GM12891 (cell line): Measurements from ENCODE around the gene NPHP1.

Experiments used
- POLR2A ChIP-seq: IDR thresholded peaks from 2 replicates; pipeline ENCODE4 v1.6.1; 2011; ENCODE audit warnings: low read depth, low read length, control low read depth
- POLR2AphosphoS5 ChIP-seq: IDR thresholded peaks from 2 replicates; pipeline ENCODE4 v1.6.1; 2011; ENCODE audit warnings: low read depth, low read length, control low read depth
- TAF1 ChIP-seq: IDR thresholded peaks from 2 replicates; pipeline ENCODE4 v1.6.1; 2011; ENCODE audit warnings: low read depth, low read length, control low read depth

DNA sequence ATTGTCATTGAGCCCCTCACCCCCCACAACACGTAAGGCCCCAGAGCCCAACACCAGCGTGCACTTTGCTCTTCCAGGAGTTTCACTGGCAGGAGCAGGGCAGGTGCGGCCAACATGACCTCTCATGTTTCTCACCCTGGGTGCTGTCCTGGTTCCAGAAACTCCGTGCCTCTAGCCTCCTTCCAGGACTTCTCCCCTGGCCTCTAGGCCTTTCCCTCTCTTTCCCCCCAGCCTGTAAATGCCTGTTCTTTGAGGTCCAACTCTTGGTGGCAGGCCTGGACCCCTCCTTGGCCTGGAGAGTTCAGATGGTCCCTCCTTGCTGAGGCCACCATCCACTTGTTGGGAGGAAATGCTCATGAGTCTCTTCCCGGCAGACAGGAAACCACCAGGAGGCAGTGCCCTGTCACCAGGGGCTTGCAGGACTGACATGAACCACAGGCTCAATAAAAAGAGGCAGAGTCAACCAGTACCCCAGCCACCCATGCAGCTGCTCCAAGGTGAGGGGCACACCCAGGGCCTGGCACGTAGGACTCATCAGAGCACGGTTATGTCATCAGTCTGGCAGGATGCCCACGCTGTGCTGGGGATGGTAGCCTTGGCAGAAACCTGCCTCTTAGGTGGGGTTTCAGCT is 90.7 kb downstream of the NPHP1 start:
- TF ChIP-seq POLR2AphosphoS5 (no peak), TAF1 (no peak), POLR2A (no peak)
